GM21786 (cell line): ENCODE data around the gene DAB1.

Source experiments
- ATAC-seq: cut with Tn5 transposase; IDR thresholded peaks from one replicate; pipeline ENCODE4 v1.9.1; 2021; ENCODE audit not compliant: unreplicated experiment

The DAB1 gene

GRCh38 chr1:57131257-57131656 lies 292.6 kb downstream of the DAB1 start:
- ATAC-seq: no peak

GRCh38 chr1:57129865-57130264 lies 294.0 kb downstream of the DAB1 start:
- no peak for ATAC-seq

GRCh38 chr1:57127976-57128375 lies 295.9 kb downstream of the DAB1 start:
- no peak for ATAC-seq

GRCh38 chr1:57124768-57125446 lies 299.0 kb downstream of the DAB1 start:
- no peak for ATAC-seq

GRCh38 chr1:57124170-57124569 lies 299.7 kb downstream of the DAB1 start:
- ATAC-seq: no peak

GRCh38 chr1:57122031-57122430 lies 301.8 kb downstream of the DAB1 start:
- no peak for ATAC-seq

GRCh38 chr1:57118948-57119603 lies 304.8 kb downstream of the DAB1 start:
- no peak for ATAC-seq

- ATAC-seq: no peak
Observed at GRCh38 chr1:57117753-57118152, 306.1 kb downstream of the DAB1 start.

- no peak for ATAC-seq
Observed at GRCh38 chr1:57116871-57117270, 307.0 kb downstream of the DAB1 start.

- ATAC-seq: no peak
Observed at GRCh38 chr1:57115030-57115614, 308.7 kb downstream of the DAB1 start.

GRCh38 chr1:57112148-57112547 lies 311.7 kb downstream of the DAB1 start:
- no peak for ATAC-seq

GRCh38 chr1:57111175-57111574 lies 312.7 kb downstream of the DAB1 start:
- no peak for ATAC-seq

- ATAC-seq: no peak
Observed at GRCh38 chr1:57109883-57110282, 314.0 kb downstream of the DAB1 start.

GRCh38 chr1:57109247-57109646 lies 314.6 kb downstream of the DAB1 start:
- ATAC-seq: no peak

GRCh38 chr1:57106296-57106695 lies 317.6 kb downstream of the DAB1 start:
- no peak for ATAC-seq

- no peak for ATAC-seq
Observed at GRCh38 chr1:57102561-57103326, 321.1 kb downstream of the DAB1 start.

- ATAC-seq: no peak
Observed at GRCh38 chr1:57101209-57101608, 322.7 kb downstream of the DAB1 start.

GRCh38 chr1:57094749-57095148 lies 329.1 kb downstream of the DAB1 start:
- no peak for ATAC-seq

- ATAC-seq: no peak
Observed at GRCh38 chr1:57093122-57093521, 330.7 kb downstream of the DAB1 start.

GRCh38 chr1:57091642-57092041 lies 332.2 kb downstream of the DAB1 start:
- no peak for ATAC-seq

GRCh38 chr1:57089855-57090254 lies 334.0 kb downstream of the DAB1 start:
- no peak for ATAC-seq

GRCh38 chr1:57089221-57089620 lies 334.6 kb downstream of the DAB1 start:
- ATAC-seq: no peak
